T1000 (cell line): ENCODE measurements around the gene C17orf100.
A peak's percentile ranks its signal among the peaks of the same experiment; 100 is the strongest.
"Not testable (repeated sequence)": the region's sequence is repeated elsewhere in the genome, so short reads cannot be mapped to it uniquely, and the experiment has no call there.

Experiments used
- DNase-seq: peaks from one replicate; lab custom pipeline; 2025; ENCODE audit warnings: mixed read lengths; lab: John Stamatoyannopoulos, UW

The C17orf100 gene

DNA sequence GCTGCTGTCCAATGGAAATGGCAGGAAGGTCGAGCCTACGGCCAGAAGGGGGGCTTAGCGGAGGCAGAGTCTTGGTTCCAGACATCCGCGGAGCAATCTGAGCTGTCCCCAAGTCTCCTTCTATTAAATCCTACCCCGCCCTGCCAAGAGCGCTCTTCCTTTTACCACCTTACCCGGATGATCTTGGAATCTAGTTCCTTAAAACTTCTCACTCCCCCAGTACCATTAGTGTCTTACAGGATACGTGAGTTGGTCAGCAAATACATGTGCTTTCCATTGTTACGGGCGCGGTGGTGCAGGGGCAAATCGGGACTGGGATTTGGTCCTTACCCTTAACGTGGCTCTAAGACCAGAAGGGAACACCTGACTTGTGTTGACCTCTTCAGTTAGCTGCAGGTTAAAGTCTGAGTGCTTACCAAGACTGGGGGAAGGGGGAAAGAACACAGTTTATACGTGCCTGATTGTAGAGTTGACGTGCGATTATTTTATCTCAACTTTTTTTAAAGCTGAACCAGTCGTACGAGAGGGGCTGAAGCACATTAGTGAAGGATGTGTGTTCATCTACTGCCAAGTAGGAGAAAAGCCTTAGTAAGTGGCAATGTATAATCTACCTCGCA is 10.2 kb upstream of the C17orf100 start:
- no peak for DNase-seq

- no peak for DNase-seq
Observed at GRCh38 chr17:6642592-6642991, 9.0 kb upstream of the C17orf100 start.

GRCh38 chr17:6643451-6644125 is 8.0 kb upstream of the C17orf100 start:
- DNase-seq, result no peak

- DNase-seq, result no peak
Observed at GRCh38 chr17:6648181-6648580, 3.4 kb upstream of the C17orf100 start.

DNA sequence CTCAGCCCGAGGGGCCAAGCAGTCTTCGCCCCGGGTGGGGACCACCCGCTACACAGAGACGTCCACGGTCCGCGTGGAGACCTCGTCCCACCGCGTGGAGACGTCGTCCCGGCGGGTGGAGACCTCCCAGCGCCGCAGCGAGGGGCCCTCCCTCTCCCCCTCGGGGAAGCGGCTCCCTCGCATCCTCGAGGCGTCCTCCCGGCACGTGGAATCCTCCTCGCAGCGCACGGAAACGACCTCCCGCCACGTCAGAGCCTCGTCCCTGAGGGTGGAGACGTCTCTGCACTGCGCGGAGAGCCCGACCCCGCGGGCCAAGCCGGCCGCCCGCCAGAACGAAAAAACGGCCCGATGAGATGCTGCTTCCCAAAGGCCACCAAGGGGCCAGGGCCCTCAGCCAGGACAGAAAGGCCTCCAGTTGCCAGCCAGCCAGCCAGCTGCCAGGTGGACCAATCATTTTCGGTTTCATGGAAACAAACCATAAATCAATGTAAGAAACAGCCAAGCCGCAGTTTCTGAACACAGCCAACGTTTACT is 424 bp downstream of the C17orf100 start:
- no peak for DNase-seq

- no peak for DNase-seq
Observed at GRCh38 chr17:6654841-6655731, 3.5 kb downstream of the C17orf100 start.

GRCh38 chr17:6655732-6656361 is 4.3 kb downstream of the C17orf100 start:
- not testable (repeated sequence) for DNase-seq

DNA sequence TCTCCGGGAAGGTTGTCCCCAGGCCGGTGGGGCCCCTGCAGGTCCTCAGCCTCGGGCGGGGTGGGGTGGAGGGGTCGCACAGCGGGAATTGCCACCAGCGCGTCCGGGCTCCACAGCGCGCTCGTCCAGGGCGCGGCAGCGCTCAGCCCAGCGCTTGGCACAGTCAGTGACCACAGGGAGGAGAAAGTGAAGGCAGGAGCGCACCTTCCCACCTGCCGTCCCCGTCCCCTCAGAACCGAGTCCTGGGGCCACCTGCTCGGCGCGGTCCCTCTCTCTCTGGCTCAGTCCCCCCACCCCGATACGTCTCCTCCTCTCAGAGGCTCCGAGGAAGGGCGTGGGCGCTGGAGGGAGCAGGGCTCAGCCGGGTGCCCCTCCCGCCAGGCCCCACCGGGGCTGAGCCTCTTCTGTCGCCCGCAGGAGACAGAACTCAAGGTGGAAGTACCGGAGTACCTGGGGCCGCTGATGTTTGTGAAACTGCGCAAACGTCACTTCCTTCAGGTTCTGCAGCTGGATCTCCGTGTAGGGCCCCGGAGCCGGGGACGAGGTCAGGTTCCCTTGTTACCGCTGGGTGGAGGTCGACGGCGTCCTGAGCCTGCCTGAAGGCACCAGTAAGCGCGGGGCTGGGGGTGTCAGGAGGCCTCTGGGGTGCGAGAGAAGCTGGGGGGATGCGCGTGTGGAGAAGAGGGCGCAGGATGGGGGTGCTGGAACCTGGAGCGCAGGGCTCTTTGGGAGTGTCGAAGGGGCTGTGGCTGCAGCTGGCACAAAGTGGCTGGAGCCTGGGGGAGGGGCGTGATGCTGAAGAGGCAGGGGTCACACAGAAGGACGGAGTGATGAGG is 5.5 kb downstream of the C17orf100 start:
- not testable (repeated sequence) for DNase-seq

GRCh38 chr17:6657633-6658287 is 6.2 kb downstream of the C17orf100 start:
- no peak for DNase-seq

- not testable (repeated sequence) for DNase-seq
Observed at GRCh38 chr17:6658411-6658810, 6.8 kb downstream of the C17orf100 start.

GRCh38 chr17:6660101-6660500 is 8.5 kb downstream of the C17orf100 start:
- no peak for DNase-seq

DNA sequence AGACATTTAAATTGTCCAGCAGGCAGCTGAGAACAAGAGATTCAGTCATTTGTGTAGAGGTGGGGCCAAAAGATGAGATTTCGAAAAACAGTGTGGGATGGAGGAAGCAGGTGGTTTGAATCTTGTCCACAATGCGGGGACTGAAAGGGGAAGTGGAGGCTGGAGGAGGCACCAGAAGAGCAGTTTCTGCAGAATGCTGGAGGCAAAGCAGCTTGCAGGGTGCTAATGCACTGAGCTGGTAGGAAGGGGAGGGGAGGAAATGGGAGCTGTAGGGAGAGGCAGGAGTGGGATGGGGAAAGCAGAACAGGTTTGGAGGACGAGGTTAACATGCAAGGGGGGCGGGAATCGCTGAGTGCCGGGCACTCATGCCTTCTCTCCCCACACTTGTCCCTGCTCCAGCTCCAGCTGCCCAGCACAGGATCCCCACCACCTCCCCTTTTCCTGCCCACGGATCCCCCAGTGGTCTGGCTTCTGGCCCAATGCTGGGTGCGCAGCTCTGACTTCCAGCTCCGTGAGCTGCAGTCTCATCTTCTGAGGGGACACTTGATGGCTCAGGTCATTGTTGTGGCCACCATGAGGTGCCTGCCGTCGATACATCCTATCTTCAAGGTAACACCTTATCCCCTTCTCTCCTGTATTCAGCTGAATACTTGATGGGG is 9.4 kb downstream of the C17orf100 start:
- DNase-seq, result no peak

DNA sequence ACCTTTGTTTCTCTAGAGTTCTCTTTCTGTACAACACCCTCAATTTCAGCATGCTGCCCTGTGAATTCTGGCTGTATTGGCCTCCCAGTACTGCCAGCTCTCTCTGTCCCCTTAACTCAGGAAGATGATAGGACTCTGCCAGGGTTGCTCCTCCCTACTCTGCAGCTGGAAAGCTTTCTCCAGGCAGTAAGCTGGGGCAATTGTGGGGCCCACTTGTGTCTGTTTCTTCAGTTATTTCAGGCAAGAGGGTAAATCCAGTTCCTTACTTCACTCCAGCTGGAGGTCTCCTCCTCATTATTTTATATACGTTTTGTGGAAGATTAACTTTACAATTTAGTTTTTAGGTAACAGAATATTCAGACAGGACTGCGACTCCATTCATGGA is 9.9 kb downstream of the C17orf100 start:
- no peak for DNase-seq

DNA sequence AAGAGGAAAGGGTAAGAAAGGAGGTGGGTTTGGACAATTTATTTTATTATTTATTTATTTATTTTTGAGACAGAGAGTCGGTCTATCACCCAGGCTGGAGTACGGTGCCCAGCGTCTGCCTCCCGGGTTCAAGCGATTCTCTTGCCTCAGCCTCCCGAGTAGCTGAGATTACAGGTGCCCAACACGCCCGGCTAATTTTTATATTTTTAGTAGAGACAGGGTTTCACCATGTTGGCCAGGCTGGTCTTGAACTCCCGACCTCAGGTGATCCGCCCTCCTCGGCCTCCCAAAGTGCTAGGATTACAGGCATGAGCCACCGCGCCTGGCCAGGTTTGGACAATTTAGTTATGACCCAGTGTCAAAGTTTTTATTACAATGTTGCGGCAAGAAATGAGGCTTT is 11.6 kb downstream of the C17orf100 start:
- not testable (repeated sequence) for DNase-seq

DNA sequence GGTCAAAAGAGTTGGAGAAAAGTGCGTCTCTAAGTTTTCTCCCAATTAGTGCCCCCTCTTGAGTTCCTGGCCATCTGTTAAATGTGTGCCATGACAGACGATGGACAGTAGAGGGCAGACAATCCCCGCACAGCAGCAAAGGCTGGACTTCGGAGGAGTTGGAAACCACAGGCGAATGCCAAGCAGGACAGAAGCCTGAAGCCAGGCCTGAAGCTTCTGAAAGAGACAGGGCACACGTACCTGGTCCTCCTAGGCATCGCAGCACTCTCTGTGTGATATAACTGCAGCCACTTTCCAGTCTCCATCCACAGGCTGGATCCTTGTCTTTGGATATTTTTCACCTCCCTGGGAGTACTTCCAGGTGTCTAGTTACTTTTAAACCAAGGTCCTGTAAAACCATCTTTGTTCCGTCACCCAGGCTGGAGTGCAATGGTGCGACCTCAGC is 14.5 kb downstream of the C17orf100 start:
- DNase-seq, result peak; percentile 62

- no peak for DNase-seq
Observed at GRCh38 chr17:6666557-6666956, 15.0 kb downstream of the C17orf100 start.

- no peak for DNase-seq
Observed at GRCh38 chr17:6667516-6667915, 16.0 kb downstream of the C17orf100 start.

DNA sequence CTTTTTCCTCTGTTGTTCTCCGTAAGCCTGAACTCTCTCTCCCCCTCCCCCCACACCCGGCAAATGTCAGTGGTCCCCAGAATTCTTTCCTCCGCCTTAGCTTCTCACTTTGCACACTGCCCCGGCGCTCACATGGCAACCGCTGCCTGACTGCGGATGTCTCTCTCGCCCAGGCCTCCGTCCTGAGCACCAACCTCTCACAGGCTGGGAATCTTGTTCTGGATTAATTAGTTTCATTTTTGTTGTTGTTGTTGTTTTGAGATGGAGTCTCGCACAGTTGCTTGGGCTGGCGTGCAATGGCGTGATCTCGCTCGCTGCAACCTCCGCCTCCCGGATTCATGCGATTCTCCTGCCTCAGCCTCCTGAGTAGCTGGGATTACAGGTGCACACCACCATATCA is 16.7 kb downstream of the C17orf100 start:
- no peak for DNase-seq

GRCh38 chr17:6668727-6669425 is 17.3 kb downstream of the C17orf100 start:
- DNase-seq, result no peak
